ENCODE measurements around the gene BAZ2B.

GRCh38 chr2:159497847-159498246 is 118.5 kb downstream of the BAZ2B start:
- TF ChIP-seq CTCF (IDR thresholded peaks at IDR 0.05) (no peak), POLR2A (IDR thresholded peaks at IDR 0.05) (no peak)

Measured in lower leg skin (tissue), 3 donors.